PC-3 (cell line): Measurements from ENCODE around the gene AUTS2. TPM values are rescaled to one million over a fixed set of nuclear protein-coding genes. Genes with fewer than 3 reads are reported as not detected.

ENCODE experiments used
- ATAC-seq: fragments of 200-7000 bp; cut with Tn5 transposase; 2 replicates; pipeline ENCODE4 v1.9.1; 2020; ENCODE audit warnings: mild to moderate bottlenecking, moderate library complexity
- BruUV-seq: library from RNA; stranded (reverse); fragments of 400-500 nt; replicated peaks from 2 replicates; lab custom pipeline; 2021; lab: Mats Ljungman, UMichigan
- CTCF ChIA-PET: fragments of 300-600 bp; sonication (Branson Sonifier 250); formaldehyde crosslinking; loops from one replicate; lab custom pipeline; 2022; ENCODE audit warnings: antibody characterized with exemption; lab: Charles Lee
- POLR2A ChIA-PET: fragments of 300-600 bp; sonication (Branson Sonifier 250); formaldehyde crosslinking; loops from one replicate; lab custom pipeline; 2022; ENCODE audit warnings: antibody characterized with exemption; ENCODE audit not compliant: unreplicated experiment; lab: Charles Lee
- DNase-seq: peaks from one replicate; pipeline ENCODE4 v3.0.0-alpha.2; 2015
- H2AFZ ChIP-seq: fragments of 300-600 bp; sonication (generic); 2 replicates; pipeline ENCODE4 v1.6.0; 2016; ENCODE audit warnings: antibody characterized with exemption, low read length
- H3F3A ChIP-seq: fragments of 300-600 bp; sonication (generic); one replicate; pipeline ENCODE4 v1.6.0; 2017; ENCODE audit warnings: antibody characterized with exemption, low read length, control low read depth, mild to moderate bottlenecking; ENCODE audit not compliant: unreplicated experiment
- H3K27ac ChIP-seq: fragments of 300-600 bp; sonication (generic); 2 replicates; pipeline ENCODE4 v1.5.1; 2016; ENCODE audit warnings: mild to moderate bottlenecking, low read length
- H3K27me3 ChIP-seq: fragments of 300-600 bp; sonication (generic); 2 replicates; pipeline ENCODE4 v1.6.1; 2016; ENCODE audit warnings: low read length, mixed read lengths
- H3K36me3 ChIP-seq: fragments of 300-600 bp; sonication (generic); 2 replicates; pipeline ENCODE4 v1.6.1; 2016; ENCODE audit warnings: low read depth, mixed run types, low read length, mixed read lengths
- H3K4me1 ChIP-seq: fragments of 300-600 bp; sonication (generic); 2 replicates; pipeline ENCODE4 v1.5.1; 2016; ENCODE audit warnings: low read length; ENCODE audit not compliant: insufficient read depth
- H3K4me2 ChIP-seq: fragments of 300-600 bp; sonication (generic); 2 replicates; pipeline ENCODE4 v1.6.0; 2016; ENCODE audit warnings: low read length
- H3K4me3 ChIP-seq: fragments of 300-600 bp; sonication (generic); 2 replicates; pipeline ENCODE4 v1.5.1; 2016; ENCODE audit warnings: mild to moderate bottlenecking, low read length, mixed read lengths
- H3K79me2 ChIP-seq: fragments of 300-600 bp; sonication (generic); 2 replicates; pipeline ENCODE4 v1.6.1; 2017; ENCODE audit warnings: low read length, mixed read lengths
- H3K9ac ChIP-seq: fragments of 300-600 bp; sonication (generic); 2 replicates; pipeline ENCODE4 v1.6.0; 2016; ENCODE audit warnings: mild to moderate bottlenecking, low read length
- H3K9me2 ChIP-seq: fragments of 300-600 bp; sonication (generic); replicated peaks from 2 replicates; pipeline ENCODE4 v1.6.1; 2016; ENCODE audit warnings: mixed run types, low read length, mixed read lengths
- H3K9me3 ChIP-seq: fragments of 300-600 bp; sonication (generic); 2 replicates; pipeline ENCODE4 v1.6.1; 2016; ENCODE audit warnings: low read length, mixed read lengths
- H4K20me1 ChIP-seq: fragments of 300-600 bp; sonication (generic); 2 replicates; pipeline ENCODE4 v1.6.1; 2016; ENCODE audit warnings: low read length, mixed read lengths
- CTCF ChIP-seq: fragments of 300-600 bp; sonication (generic); conservative IDR thresholded peaks from 2 replicates; pipeline ENCODE4 v1.5.1; 2017; ENCODE audit warnings: antibody characterized with exemption, low read depth, mild to moderate bottlenecking, low read length
- EZH2 ChIP-seq: fragments of 300-600 bp; sonication (generic); IDR thresholded peaks from one replicate; pipeline ENCODE4 v1.6.1; 2017; ENCODE audit warnings: antibody characterized with exemption, mild to moderate bottlenecking, low read length; ENCODE audit not compliant: unreplicated experiment
- EZH2phosphoT487 ChIP-seq: fragments of 300-600 bp; sonication (generic); IDR thresholded peaks from 2 replicates; pipeline ENCODE4 v1.6.1; 2018; ENCODE audit warnings: mild to moderate bottlenecking, antibody characterized with exemption, low read length, borderline replicate concordance
- intact Hi-C: fragments of 100-400 bp; cut with micrococcal nuclease; formaldehyde crosslinking; loops from 2 replicates; pipeline ENCODE4 v1.9.0; 2023
- total RNA-seq: library from RNA; depleted of rRNA; stranded (reverse); fragments of >200 nt; gene quantifications from 2 replicates; pipeline ENCODE4 v1.2.3, GENCODE V29; 2014

Gene AUTS2
- total RNA-seq, 1 experiment from 2014 or later = not detected

GRCh38 chr7:70214071-70214470 is 615.8 kb downstream of the AUTS2 start:
- ChIA-PET CTCF (no interaction called here), POLR2A (no interaction called here)
- no peaks in the 10 kb centered on the region for H3K27me3 ChIP-seq
- H3K9ac ChIP-seq = no peak overlapping the region
- no peaks in the 10 kb centered on the region for H3K9me2 ChIP-seq
- H3K4me3 ChIP-seq = no peak overlapping the region
- no peaks in the 10 kb centered on the region for H3K4me1 ChIP-seq
- H3K79me2 ChIP-seq = no peaks in the 10 kb centered on the region
- no TSS peak for BruUV-seq
- TF ChIP-seq EZH2 = no peak
- TF ChIP-seq CTCF = no peak
- TF ChIP-seq EZH2phosphoT487 = no peak
- no peak overlapping the region for H3K27ac ChIP-seq
- no peak overlapping the region for H2AFZ ChIP-seq
- no peaks in the 10 kb centered on the region for H3K36me3 ChIP-seq
- H4K20me1 ChIP-seq = no peaks in the 10 kb centered on the region
- H3K4me2 ChIP-seq = no peak overlapping the region
- no peak for ATAC-seq
- DNase-seq = no peak
- H3K9me3 ChIP-seq = 0 out of 2 replicates have a peak, but pooled peaks cover 3% of the 10 kb centered on the region
- intact Hi-C loops = no loop called here
- no peaks in the 10 kb centered on the region for H3F3A ChIP-seq

- Histone ChIP-seq H2AFZ (no peak overlapping the region), H3K36me3 (no peaks in the 10 kb centered on the region), H3K9me3 (0 out of 2 replicates have a peak, but pooled peaks cover 3% of the 10 kb centered on the region), H3K9me2 (no peaks in the 10 kb centered on the region), H3F3A (no peaks in the 10 kb centered on the region), H3K27me3 (no peaks in the 10 kb centered on the region), H4K20me1 (no peaks in the 10 kb centered on the region), H3K9ac (no peak overlapping the region), H3K4me3 (no peak overlapping the region), H3K4me2 (no peak overlapping the region), H3K4me1 (no peaks in the 10 kb centered on the region), H3K27ac (no peak overlapping the region), H3K79me2 (no peaks in the 10 kb centered on the region)
- DNase-seq (no peak), ATAC-seq (no peak)
- ChIA-PET CTCF (no interaction called here), POLR2A (no interaction called here)
- intact Hi-C loops = no loop called here
- no TSS peak for BruUV-seq
- no peak for TF ChIP-seq EZH2phosphoT487
- TF ChIP-seq CTCF = no peak
- TF ChIP-seq EZH2 = no peak
These were observed 617.2 kb downstream of the AUTS2 start for GRCh38 chr7:70215491-70215890.

- TF ChIP-seq EZH2 = no peak
- TF ChIP-seq CTCF = no peak
- no peak for TF ChIP-seq EZH2phosphoT487
- Histone ChIP-seq H3K9me2 (no peaks in the 10 kb centered on the region), H3K36me3 (no peaks in the 10 kb centered on the region), H3K27ac (no peak overlapping the region), H2AFZ (no peak overlapping the region), H3K27me3 (no peaks in the 10 kb centered on the region), H3K9ac (no peak overlapping the region), H3K9me3 (0 out of 2 replicates have a peak, but pooled peaks cover 3% of the 10 kb centered on the region), H3K4me1 (no peaks in the 10 kb centered on the region), H3K79me2 (no peaks in the 10 kb centered on the region), H3K4me2 (no peak overlapping the region), H4K20me1 (no peaks in the 10 kb centered on the region), H3F3A (no peaks in the 10 kb centered on the region), H3K4me3 (no peak overlapping the region)
- no peak for DNase-seq
- BruUV-seq = no TSS peak
- ChIA-PET CTCF (no interaction called here), POLR2A (no interaction called here)
- ATAC-seq = no peak
- intact Hi-C loops = no loop called here
These were observed 619.3 kb downstream of the AUTS2 start for GRCh38 chr7:70217571-70217970.
